Tibial artery (tissue), 4 donors: ENCODE measurements around the gene FGGY.

Source experiments
- DNase-seq, 2 donors: peaks; one replicate each; pipeline ENCODE4 v3.0.0-alpha.2; 2019
- H3K27ac ChIP-seq, 2 donors: fragments of 200-600 bp; sonication (generic) in 1 of 2; 1 replicate in 1 of 2; 2 replicates in 1 of 2; pipeline ENCODE4 v1.5.1; 2018 to 2019; ENCODE audit warnings: mild to moderate bottlenecking in 1 of 2
- H3K27me3 ChIP-seq, 2 donors: fragments of 200-600 bp; sonication (generic) in 1 of 2; one replicate each; pipeline versions ENCODE4 v1.5.1 to v1.6.0; 2016 to 2019
- H3K36me3 ChIP-seq, 3 donors: fragments of 200-600 bp; sonication (generic) in 2 of 3; one replicate each; pipeline ENCODE4 v1.5.1; 2016 to 2019; ENCODE audit warnings: mild to moderate bottlenecking in 2 of 3
- H3K4me1 ChIP-seq, 4 donors: fragments of 200-600 bp; sonication (generic) in 2 of 4; 1 replicate in 3 of 4; 2 replicates in 1 of 4; pipeline ENCODE4 v1.5.1; 2016 to 2019
- H3K4me3 ChIP-seq, 2 donors: fragments of 200-600 bp; sonication (generic) in 1 of 2; 1 replicate in 1 of 2; 2 replicates in 1 of 2; pipeline ENCODE4 v1.5.1; 2018 to 2019; ENCODE audit warnings: mild to moderate bottlenecking in 2 of 2
- H3K9me3 ChIP-seq, 3 donors: fragments of 200-600 bp; sonication (generic) in 1 of 3; one replicate each; pipeline ENCODE4 v1.5.1; 2016 to 2019
- CTCF ChIP-seq, 2 experiments: fragments of 200-600 bp in 1 of 2; fragments of 450-650 bp in 1 of 2; IDR thresholded peaks; one replicate each; pipeline ENCODE4 v1.5.1; 2017 to 2019; ENCODE audit warnings: antibody characterized with exemption in 2 of 2, mild to moderate bottlenecking in 1 of 2, moderate library complexity in 1 of 2
- intact Hi-C: fragments of 100-400 bp; cut with DNase I; formaldehyde crosslinking; loops from one replicate; pipeline ENCODE4 v1.15.0; 2023; ENCODE audit warnings: low total_unique reads

Gene FGGY

GRCh38 chr1:59505596-59506028, 208.7 kb downstream of the FGGY start:
- no peaks in the 10 kb centered on the region for H3K9me3 ChIP-seq
- intact Hi-C loops: no loop called here
- TF ChIP-seq CTCF (IDR thresholded peaks at IDR 0.05): no peak
- H3K36me3 ChIP-seq: no peaks in the 10 kb centered on the region
- no peak for DNase-seq
- H3K4me3 ChIP-seq: no peak overlapping the region
- H3K4me1 ChIP-seq: peaks cover 0 to 11% (median 0%) of the 10 kb centered on the region in 4 donors
- H3K27me3 ChIP-seq: no peaks in the 10 kb centered on the region
- H3K27ac ChIP-seq: no peak overlapping the region

GRCh38 chr1:59506952-59507351, 210.1 kb downstream of the FGGY start:
- no peaks in the 10 kb centered on the region for H3K27me3 ChIP-seq
- peaks cover 0 to 11% (median 0%) of the 10 kb centered on the region in 4 donors for H3K4me1 ChIP-seq
- H3K27ac ChIP-seq: no peak overlapping the region
- intact Hi-C loops: no loop called here
- H3K9me3 ChIP-seq: no peaks in the 10 kb centered on the region
- peak in 1 of 2 donors; percentile 33 for DNase-seq
- no peak for TF ChIP-seq CTCF (IDR thresholded peaks at IDR 0.05)
- H3K4me3 ChIP-seq: no peak overlapping the region
- H3K36me3 ChIP-seq: no peaks in the 10 kb centered on the region

- Histone ChIP-seq H3K36me3 (no peaks in the 10 kb centered on the region), H3K9me3 (no peaks in the 10 kb centered on the region), H3K4me1 (peaks cover 0 to 11% (median 0%) of the 10 kb centered on the region in 4 donors), H3K27me3 (no peaks in the 10 kb centered on the region), H3K27ac (no peak overlapping the region), H3K4me3 (no peak overlapping the region)
- TF ChIP-seq CTCF (IDR thresholded peaks at IDR 0.05): no peak
- intact Hi-C loops: no loop called here
- no peak for DNase-seq
Measured at GRCh38 chr1:59509341-59509875, 212.5 kb downstream of the FGGY start.

GRCh38 chr1:59510249-59510648, 213.4 kb downstream of the FGGY start:
- no peak for TF ChIP-seq CTCF (IDR thresholded peaks at IDR 0.05)
- Histone ChIP-seq H3K36me3 (no peaks in the 10 kb centered on the region), H3K9me3 (no peaks in the 10 kb centered on the region), H3K4me3 (no peak overlapping the region), H3K27ac (no peak overlapping the region), H3K27me3 (no peaks in the 10 kb centered on the region), H3K4me1 (peaks cover 0 to 11% (median 0%) of the 10 kb centered on the region in 4 donors)
- intact Hi-C loops: no loop called here
- no peak for DNase-seq

- TF ChIP-seq CTCF (IDR thresholded peaks at IDR 0.05): no peak
- no peak for DNase-seq
- Histone ChIP-seq H3K9me3 (no peaks in the 10 kb centered on the region), H3K4me3 (no peak overlapping the region), H3K27me3 (no peaks in the 10 kb centered on the region), H3K4me1 (peaks cover 0 to 7% (median 4%) of the 10 kb centered on the region in 4 donors), H3K27ac (no peak overlapping the region), H3K36me3 (no peaks in the 10 kb centered on the region)
- intact Hi-C loops: no loop called here
Measured at GRCh38 chr1:59511476-59512465, 214.9 kb downstream of the FGGY start.
